PFSK-1 (cell line): ENCODE data around the gene ZSCAN18.

Experiments used
- FOXP2 ChIP-seq: optimal IDR thresholded peaks from 2 replicates; pipeline ENCODE3; 2011; ENCODE audit warnings: borderline replicate concordance, control low read depth, inconsistent platforms; ENCODE audit not compliant: insufficient read depth; ENCODE audit errors: extremely low read length, extremely low read depth
- POLR2AphosphoS5 ChIP-seq: IDR thresholded peaks from 2 replicates; pipeline ENCODE4 v1.6.1; 2012; ENCODE audit warnings: low read depth, mild to moderate bottlenecking, control low read depth, low read length, moderate library complexity
- SIN3A ChIP-seq: IDR thresholded peaks from 2 replicates; pipeline ENCODE4 v1.6.1; 2012; ENCODE audit warnings: mild to moderate bottlenecking, low read length, moderate library complexity, borderline replicate concordance; ENCODE audit not compliant: insufficient read depth
- TAF1 ChIP-seq: IDR thresholded peaks from 2 replicates; pipeline ENCODE4 v1.6.1; 2012; ENCODE audit warnings: low read length, control low read depth, borderline replicate concordance; ENCODE audit not compliant: insufficient read depth
- TF ChIP-seq, protein P1 (sequence below), 2 experiments: IDR thresholded peaks; 2 replicates each; pipeline versions ENCODE4 v1.6.1 to v1.8.0; 2011 to 2012; ENCODE audit warnings: low read depth in 2 of 2, low read length in 2 of 2, control low read depth in 1 of 2, inconsistent platforms in 1 of 2, mild to moderate bottlenecking in 1 of 2, moderate library complexity in 1 of 2; ENCODE audit not compliant: insufficient read depth in 1 of 2

The ZSCAN18 gene

DNA sequence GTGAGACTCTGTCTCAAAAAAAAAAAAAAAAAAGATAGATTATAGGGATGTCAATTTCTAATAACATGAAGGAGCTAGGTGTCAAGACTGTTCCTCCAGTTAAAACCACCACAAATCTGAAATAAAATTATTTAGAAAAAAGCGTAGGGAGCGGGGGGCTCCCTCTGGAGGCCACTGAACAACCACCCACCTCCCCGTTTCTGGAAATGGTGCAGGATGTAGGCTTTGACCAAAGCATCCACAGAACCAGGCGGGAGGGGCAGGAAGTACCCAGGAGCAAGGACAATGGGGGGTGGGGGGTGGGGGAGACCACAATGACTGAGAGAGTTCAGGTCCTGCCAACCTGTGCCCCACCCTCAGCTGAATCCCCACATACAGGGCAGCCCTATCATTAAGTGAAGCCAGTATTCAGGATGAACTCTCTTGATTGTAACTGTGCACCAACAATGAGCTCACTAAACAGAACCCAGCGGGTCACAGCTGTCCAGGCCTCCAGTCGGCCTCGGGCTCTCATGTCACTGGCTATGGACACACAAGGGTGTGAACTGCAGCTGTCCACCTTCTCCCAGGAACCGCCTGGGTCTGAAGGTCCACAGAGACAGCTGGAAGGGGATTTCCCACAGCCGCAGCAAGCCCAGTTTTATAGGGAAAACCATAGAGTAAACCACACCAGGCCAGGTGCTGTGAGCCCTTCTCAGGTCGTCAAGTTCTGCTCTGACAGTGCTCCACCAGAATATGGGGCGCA lies 6.6 kb downstream of the ZSCAN18 start:
- TF ChIP-seq FOXP2 = no peak
- TF ChIP-seq POLR2AphosphoS5 = no peak
- TF ChIP-seq, protein P1, sequence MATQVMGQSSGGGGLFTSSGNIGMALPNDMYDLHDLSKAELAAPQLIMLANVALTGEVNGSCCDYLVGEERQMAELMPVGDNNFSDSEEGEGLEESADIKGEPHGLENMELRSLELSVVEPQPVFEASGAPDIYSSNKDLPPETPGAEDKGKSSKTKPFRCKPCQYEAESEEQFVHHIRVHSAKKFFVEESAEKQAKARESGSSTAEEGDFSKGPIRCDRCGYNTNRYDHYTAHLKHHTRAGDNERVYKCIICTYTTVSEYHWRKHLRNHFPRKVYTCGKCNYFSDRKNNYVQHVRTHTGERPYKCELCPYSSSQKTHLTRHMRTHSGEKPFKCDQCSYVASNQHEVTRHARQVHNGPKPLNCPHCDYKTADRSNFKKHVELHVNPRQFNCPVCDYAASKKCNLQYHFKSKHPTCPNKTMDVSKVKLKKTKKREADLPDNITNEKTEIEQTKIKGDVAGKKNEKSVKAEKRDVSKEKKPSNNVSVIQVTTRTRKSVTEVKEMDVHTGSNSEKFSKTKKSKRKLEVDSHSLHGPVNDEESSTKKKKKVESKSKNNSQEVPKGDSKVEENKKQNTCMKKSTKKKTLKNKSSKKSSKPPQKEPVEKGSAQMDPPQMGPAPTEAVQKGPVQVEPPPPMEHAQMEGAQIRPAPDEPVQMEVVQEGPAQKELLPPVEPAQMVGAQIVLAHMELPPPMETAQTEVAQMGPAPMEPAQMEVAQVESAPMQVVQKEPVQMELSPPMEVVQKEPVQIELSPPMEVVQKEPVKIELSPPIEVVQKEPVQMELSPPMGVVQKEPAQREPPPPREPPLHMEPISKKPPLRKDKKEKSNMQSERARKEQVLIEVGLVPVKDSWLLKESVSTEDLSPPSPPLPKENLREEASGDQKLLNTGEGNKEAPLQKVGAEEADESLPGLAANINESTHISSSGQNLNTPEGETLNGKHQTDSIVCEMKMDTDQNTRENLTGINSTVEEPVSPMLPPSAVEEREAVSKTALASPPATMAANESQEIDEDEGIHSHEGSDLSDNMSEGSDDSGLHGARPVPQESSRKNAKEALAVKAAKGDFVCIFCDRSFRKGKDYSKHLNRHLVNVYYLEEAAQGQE (IDR thresholded peaks at IDR 0.05; ENCODE audit: insufficient read depth in 1 of 2, low read depth in 2 of 2, low read length in 2 of 2) = no peak
- TF ChIP-seq TAF1 = no peak
- no peak for TF ChIP-seq SIN3A

GRCh38 chr19:58089846-58090245 lies 8.2 kb downstream of the ZSCAN18 start:
- no peak for TF ChIP-seq POLR2AphosphoS5
- TF ChIP-seq, protein P1 (IDR thresholded peaks at IDR 0.05; ENCODE audit: insufficient read depth in 1 of 2, low read depth in 2 of 2, low read length in 2 of 2) = no peak
- no peak for TF ChIP-seq FOXP2
- TF ChIP-seq SIN3A = no peak
- TF ChIP-seq TAF1 = no peak

DNA sequence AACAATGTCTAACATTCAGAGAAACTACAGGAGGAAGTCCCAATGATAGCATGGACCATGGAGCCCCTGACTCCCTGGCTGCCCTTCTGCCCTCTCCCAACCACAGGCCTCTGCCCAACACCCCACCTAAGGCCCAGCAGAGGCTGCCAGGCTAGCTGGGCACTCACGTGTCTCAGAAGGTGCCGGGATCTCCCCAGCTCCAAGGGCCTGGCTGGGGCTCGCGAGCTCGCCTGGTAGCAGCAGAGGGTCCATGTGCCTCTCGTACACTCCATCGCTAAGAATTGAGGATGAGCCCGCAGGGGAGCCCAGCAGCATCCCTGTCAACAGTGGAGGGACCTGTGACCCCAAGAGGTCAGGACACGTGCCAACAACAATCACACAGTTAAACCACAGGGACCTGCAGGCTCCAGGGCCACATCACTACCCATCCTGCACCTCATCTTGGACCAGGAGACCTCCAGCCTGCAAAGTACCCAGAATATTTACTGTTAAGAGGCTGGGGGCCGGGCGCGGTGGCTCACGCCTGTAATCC lies 9.4 kb downstream of the ZSCAN18 start:
- TF ChIP-seq SIN3A = no peak
- TF ChIP-seq FOXP2 = no peak
- TF ChIP-seq, protein P1 (IDR thresholded peaks at IDR 0.05; ENCODE audit: insufficient read depth in 1 of 2, low read depth in 2 of 2, low read length in 2 of 2) = no peak
- TF ChIP-seq TAF1 = no peak
- TF ChIP-seq POLR2AphosphoS5 = no peak

GRCh38 chr19:58086825-58087710 lies 11.0 kb downstream of the ZSCAN18 start:
- TF ChIP-seq FOXP2 = no peak
- TF ChIP-seq, protein P1 (IDR thresholded peaks at IDR 0.05; ENCODE audit: insufficient read depth in 1 of 2, low read depth in 2 of 2, low read length in 2 of 2) = no peak
- no peak for TF ChIP-seq SIN3A
- no peak for TF ChIP-seq TAF1
- no peak for TF ChIP-seq POLR2AphosphoS5
